ENCODE results near the gene BHLHA9. TPM values are rescaled to one million over a fixed set of nuclear protein-coding genes. Genes with fewer than 3 reads are reported as not detected.

The BHLHA9 gene
- total RNA-seq, 1 experiment from 2014 or later = 0.21 TPM

GRCh38 chr17:1222321-1222720 lies 47.9 kb upstream of the BHLHA9 start:
- TF ChIP-seq TCF7L2 (IDR thresholded peaks at IDR 0.05; ENCODE audit: low read depth, low read length) = no peak
- TF ChIP-seq REST (IDR thresholded peaks at IDR 0.05; ENCODE audit: insufficient read depth in 1 of 2, low read depth in 2 of 2, low read length in 1 of 2) = no peak
- TF ChIP-seq SIN3A (IDR thresholded peaks at IDR 0.05; ENCODE audit: borderline replicate concordance, insufficient read depth, low read depth, low read length) = no peak
- TF ChIP-seq CTCF (IDR thresholded peaks at IDR 0.05) = no peak
- TF ChIP-seq POLR2AphosphoS5 (IDR thresholded peaks at IDR 0.05; ENCODE audit: low read depth, low read length) = no peak
- Histone ChIP-seq H3K4me3 (ENCODE audit: low read depth in 2 of 2, low read length in 2 of 2) (no peak overlapping the region), H3K36me3 (ENCODE audit: control insufficient read depth, insufficient read depth, low read length) (no peaks in the 10 kb centered on the region), H3K9me3 (ENCODE audit: control insufficient read depth, insufficient read depth, low read depth, low read length) (no peaks in the 10 kb centered on the region), H3K27ac (ENCODE audit: low read length) (no peak overlapping the region), H3K27me3 (ENCODE audit: control insufficient read depth, insufficient read depth, low read length) (no peaks in the 10 kb centered on the region), H3K4me1 (ENCODE audit: control insufficient read depth, insufficient read depth, low read length) (no peaks in the 10 kb centered on the region; the same call in 1 of the 2 replicates)
- ATAC-seq (no peak), DNase-seq (ENCODE audit: low read depth, low spot score) (no peak)
- ChIA-PET CTCF (no interaction called here), POLR2A (no interaction called here)
- intact Hi-C loops (cut with micrococcal nuclease; ENCODE audit: unreplicated experiment) = no loop called here
- in situ Hi-C loops (cut with HindIII; ENCODE audit: low pct_unique_long_range_greater_than_20kb, low sequenced_read_pairs) = no loop called here
- no TSS peak for BruUV-seq (replicated peaks)

- no peak for TF ChIP-seq TCF7L2 (IDR thresholded peaks at IDR 0.05; ENCODE audit: low read depth, low read length)
- no peak for TF ChIP-seq POLR2AphosphoS5 (IDR thresholded peaks at IDR 0.05; ENCODE audit: low read depth, low read length)
- no peak for TF ChIP-seq REST (IDR thresholded peaks at IDR 0.05; ENCODE audit: insufficient read depth in 1 of 2, low read depth in 2 of 2, low read length in 1 of 2)
- no peak for TF ChIP-seq SIN3A (IDR thresholded peaks at IDR 0.05; ENCODE audit: borderline replicate concordance, insufficient read depth, low read depth, low read length)
- no peak for TF ChIP-seq CTCF (IDR thresholded peaks at IDR 0.05)
- ATAC-seq (no peak), DNase-seq (ENCODE audit: low read depth, low spot score) (no peak)
- H3K36me3 ChIP-seq (ENCODE audit: control insufficient read depth, insufficient read depth, low read length) = no peaks in the 10 kb centered on the region
- no peak overlapping the region for H3K4me3 ChIP-seq (ENCODE audit: low read depth in 2 of 2, low read length in 2 of 2)
- BruUV-seq (replicated peaks) = no TSS peak
- in situ Hi-C loops (cut with HindIII; ENCODE audit: low pct_unique_long_range_greater_than_20kb, low sequenced_read_pairs) (no loop called here), intact Hi-C loops (cut with micrococcal nuclease; ENCODE audit: unreplicated experiment) (no loop called here)
- POLR2A ChIA-PET = no interaction called here
- peaks cover 3% of the 10 kb centered on the region; the same call in 1 of the 2 replicates for H3K4me1 ChIP-seq (ENCODE audit: control insufficient read depth, insufficient read depth, low read length)
- CTCF ChIA-PET = no interaction called here
- H3K9me3 ChIP-seq (ENCODE audit: control insufficient read depth, insufficient read depth, low read depth, low read length) = no peaks in the 10 kb centered on the region
- H3K27ac ChIP-seq (ENCODE audit: low read length) = no peak overlapping the region
- H3K27me3 ChIP-seq (ENCODE audit: control insufficient read depth, insufficient read depth, low read length) = no peaks in the 10 kb centered on the region
Observed at GRCh38 chr17:1223662-1224061, 46.6 kb upstream of the BHLHA9 start.

All from Panc1 (cell line).